GM13977 (cell line): Measurements from ENCODE around the gene NFE2L3.

Experiments used
- DNase-seq: peaks from one replicate; pipeline ENCODE4 v3.0.0; 2012; ENCODE audit warnings: low spot score
- CTCF ChIP-seq: IDR thresholded peaks from 2 replicates; pipeline ENCODE4 v1.5.1; 2012; ENCODE audit warnings: mild to moderate bottlenecking, control low read depth; ENCODE audit not compliant: insufficient read depth; ENCODE audit errors: extremely low read depth, missing control alignments
- in situ Hi-C: fragments of 300-500 bp; cut with MboI; formaldehyde crosslinking; loops from one replicate; pipeline ENCODE4 v1.12.0; 2022; ENCODE audit warnings: low sequenced_read_pairs, low pct_unique_long_range_greater_than_20kb, mixed read lengths, inconsistent platforms; ENCODE audit not compliant: unreplicated experiment

Gene NFE2L3

GRCh38 chr7:26187380-26188205 is 35.6 kb downstream of the NFE2L3 start:
- in situ Hi-C loops = loop anchor here (25.0 kb wide), 1 partner anchor 300 kb away; no protein-coding TSS in a partner anchor
- DNase-seq = no peak
- no peak for TF ChIP-seq CTCF

- in situ Hi-C loops = loop anchor here (25.0 kb wide), 1 partner anchor 301 kb away; no protein-coding TSS in a partner anchor
- no peak for DNase-seq
- TF ChIP-seq CTCF = no peak
These were observed 36.4 kb downstream of the NFE2L3 start for GRCh38 chr7:26188206-26188956.

GRCh38 chr7:26188957-26189541 is 37.1 kb downstream of the NFE2L3 start:
- no peak for TF ChIP-seq CTCF
- no peak for DNase-seq
- in situ Hi-C loops = loop anchor here (25.0 kb wide), 1 partner anchor 302 kb away; no protein-coding TSS in a partner anchor

- in situ Hi-C loops = loop anchor here (10.0 to 25.0 kb wide), 2 partner anchors 225 to 302 kb away; no protein-coding TSS in a partner anchor
These were observed 37.7 kb downstream of the NFE2L3 start for GRCh38 chr7:26189697-26190096.

GRCh38 chr7:26190417-26190869 is 38.4 kb downstream of the NFE2L3 start:
- no peak for TF ChIP-seq CTCF
- in situ Hi-C loops = loop anchor here (10.0 to 25.0 kb wide), 2 partner anchors 226 to 303 kb away; no protein-coding TSS in a partner anchor
- DNase-seq = no peak

More at GRCh38 chr7:26189697-26190096, 37.7 kb downstream of the NFE2L3 start:
- no peak for TF ChIP-seq CTCF
- DNase-seq = no peak
